ENCODE results near the gene ITGB3. TPM values are rescaled to one million over a fixed set of nuclear protein-coding genes. Genes with fewer than 3 reads are reported as not detected.

ITGB3 gene
- polyA plus RNA-seq, 1 of the 3 experiments (the other 2 are of a cell fraction), result 4.6 TPM

GRCh38 chr17:47352848-47353247, 99.2 kb downstream of the ITGB3 start:
- Histone ChIP-seq H3K4me2 (no peak overlapping the region), H3K79me2 (ENCODE audit: insufficient read depth) (no peaks in the 10 kb centered on the region), H3K4me3 (ENCODE audit: low read depth in 2 of 2, low read length in 1 of 2) (no peak overlapping the region), H3K9ac (no peak overlapping the region), H3K27me3 (ENCODE audit: insufficient read depth) (no peaks in the 10 kb centered on the region), H4K20me1 (ENCODE audit: insufficient read depth) (no peaks in the 10 kb centered on the region), H2AFZ (ENCODE audit: low read depth) (no peak overlapping the region), H3K36me3 (replicated peaks in 1 of 2; ENCODE audit: control insufficient read depth in 1 of 2, insufficient read depth in 2 of 2, low read length in 1 of 2) (no peaks in the 10 kb centered on the region), H3K4me1 (ENCODE audit: control insufficient read depth in 1 of 2, insufficient read depth in 2 of 2, low read depth in 1 of 2, low read length in 1 of 2) (no peaks in the 10 kb centered on the region), H3F3A (replicated peaks; ENCODE audit: insufficient read depth) (no peaks in the 10 kb centered on the region), H3K9me3 (no peaks in the 10 kb centered on the region), H3K9me2 (no peaks in the 10 kb centered on the region), H3K27ac (ENCODE audit: low read depth in 2 of 2, low read length in 1 of 2) (no peak overlapping the region)
- ChIA-PET POLR2A (no interaction called here), CTCF (interaction anchor here (0.6 to 1.3 kb wide), 2 partner anchors 10 to 23 kb away, joined by 3 to 4 read pairs; no protein-coding TSS in a partner anchor)
- no peak for TF ChIP-seq FOXM1 (IDR thresholded peaks at IDR 0.05; ENCODE audit: low read depth)
- no peak for TF ChIP-seq EZH2phosphoT487 (IDR thresholded peaks at IDR 0.05; ENCODE audit: borderline replicate concordance, low read depth)
- TF ChIP-seq TEAD4 (IDR thresholded peaks at IDR 0.05; ENCODE audit: borderline replicate concordance, insufficient read depth), result no peak
- TF ChIP-seq PBX3 (IDR thresholded peaks at IDR 0.05), result no peak
- TF ChIP-seq USF1 (IDR thresholded peaks at IDR 0.05; ENCODE audit: borderline replicate concordance, low read depth), result no peak
- TF ChIP-seq CHD2 (IDR thresholded peaks at IDR 0.05; ENCODE audit: low read length, partially characterized antibody), result no peak
- no peak for TF ChIP-seq POLR2AphosphoS5 (IDR thresholded peaks at IDR 0.05; ENCODE audit: low read depth, low read length)
- no peak for TF ChIP-seq TCF12 (IDR thresholded peaks at IDR 0.05)
- WGBS (ENCODE audit: low lambda C conversion rate), result 64% methylated on average over 1 of the region's 1 CpG
- DNase-seq, result no peak

- ChIA-PET POLR2A (no interaction called here), CTCF (no interaction called here)
- no peaks in the 10 kb centered on the region for H3K79me2 ChIP-seq (ENCODE audit: insufficient read depth)
- no peaks in the 10 kb centered on the region for H3K27me3 ChIP-seq (ENCODE audit: insufficient read depth)
- H3K4me2 ChIP-seq, result no peak overlapping the region
- WGBS (ENCODE audit: low lambda C conversion rate), result 57% methylated on average over 1 of the region's 1 CpG
- H3F3A ChIP-seq (replicated peaks; ENCODE audit: insufficient read depth), result no peaks in the 10 kb centered on the region
- no peak overlapping the region for H2AFZ ChIP-seq (ENCODE audit: low read depth)
- DNase-seq, result no peak
- no peaks in the 10 kb centered on the region for H4K20me1 ChIP-seq (ENCODE audit: insufficient read depth)
- no peaks in the 10 kb centered on the region for H3K9me2 ChIP-seq
- H3K36me3 ChIP-seq (replicated peaks in 1 of 2; ENCODE audit: control insufficient read depth in 1 of 2, insufficient read depth in 2 of 2, low read length in 1 of 2), result no peaks in the 10 kb centered on the region
- no peaks in the 10 kb centered on the region for H3K9me3 ChIP-seq
- no peaks in the 10 kb centered on the region for H3K4me1 ChIP-seq (ENCODE audit: control insufficient read depth in 1 of 2, insufficient read depth in 2 of 2, low read depth in 1 of 2, low read length in 1 of 2)
- no peak overlapping the region for H3K9ac ChIP-seq
- TF ChIP-seq YY1 (IDR thresholded peaks at IDR 0.05; ENCODE audit: low read depth) (no peak), USF1 (IDR thresholded peaks at IDR 0.05; ENCODE audit: borderline replicate concordance, low read depth) (no peak), FOXJ3 (CRISPR knock-in tag; IDR thresholded peaks at IDR 0.05) (no peak), MXI1 (IDR thresholded peaks at IDR 0.05; ENCODE audit: low read depth, low read length) (no peak), GATA2 (CRISPR knock-in tag; IDR thresholded peaks at IDR 0.05) (no peak), SMC3 (IDR thresholded peaks at IDR 0.05; ENCODE audit: low read depth, low read length) (no peak)
- H3K27ac ChIP-seq (ENCODE audit: low read depth in 2 of 2, low read length in 1 of 2), result no peak overlapping the region
- H3K4me3 ChIP-seq (ENCODE audit: low read depth in 2 of 2, low read length in 1 of 2), result no peak overlapping the region
Observed at GRCh38 chr17:47358652-47359051, 105.0 kb downstream of the ITGB3 start.

Small RNA genes lying within 50 kb of the gene (small RNA-seq; reads per million reads assigned to genes)
- 0 reads per million in 7 experiments for gene RNU7-186P

Other genes with a start within 250 kb of the ITGB3 start
- gene CDC27, start 64.5 kb upstream of the ITGB3 start, polyA plus RNA-seq (2012; rRNA removed), result 44.3 and 48.7 TPM in 2 replicates
- not detected in 2 replicates for gene MYL4, start 44.5 kb upstream of the ITGB3 start, polyA plus RNA-seq (2012; rRNA removed)
- 0.16 and 0.36 TPM in 2 replicates for gene EFCAB13, start 70.1 kb downstream of the ITGB3 start, polyA plus RNA-seq (2012; rRNA removed)